ENCODE measurements around the gene SHF.

The SHF gene

DNA sequence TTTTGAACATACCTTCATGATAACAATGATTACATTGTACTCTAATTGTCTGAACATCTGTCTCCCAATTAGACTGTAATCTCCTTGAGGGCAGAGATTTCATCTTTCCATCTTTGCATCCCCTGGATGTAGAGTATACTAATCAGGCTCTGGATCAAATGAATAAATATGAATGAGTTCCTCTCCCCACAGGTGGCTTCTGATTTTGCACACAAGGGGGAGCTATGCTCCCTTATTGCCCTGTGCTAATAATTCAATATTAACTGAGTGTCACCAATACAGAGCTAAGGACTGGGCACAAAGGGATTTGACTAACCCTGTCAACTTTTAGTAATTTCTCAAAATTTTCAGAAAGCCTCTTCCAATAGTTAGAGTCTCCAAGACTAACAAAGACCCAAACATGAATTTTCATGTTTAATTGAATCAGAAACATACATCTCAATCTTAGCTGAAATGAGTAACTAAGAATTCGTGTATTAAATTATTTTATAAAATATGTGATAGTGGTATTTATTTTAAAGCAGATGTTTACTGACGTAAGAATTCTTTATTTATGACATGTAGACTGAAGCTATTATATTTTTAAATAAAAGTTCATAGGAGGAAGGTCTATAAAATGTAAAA, 61.1 kb downstream of the SHF start:
- DNase-seq (ENCODE audit: low read depth), result peak; percentile 27

- no peak for DNase-seq (ENCODE audit: low read depth)
Measured at GRCh38 chr15:45123397-45123796, 64.4 kb downstream of the SHF start.

GRCh38 chr15:45122719-45123118, 65.0 kb downstream of the SHF start:
- DNase-seq (ENCODE audit: low read depth), result no peak

DNA sequence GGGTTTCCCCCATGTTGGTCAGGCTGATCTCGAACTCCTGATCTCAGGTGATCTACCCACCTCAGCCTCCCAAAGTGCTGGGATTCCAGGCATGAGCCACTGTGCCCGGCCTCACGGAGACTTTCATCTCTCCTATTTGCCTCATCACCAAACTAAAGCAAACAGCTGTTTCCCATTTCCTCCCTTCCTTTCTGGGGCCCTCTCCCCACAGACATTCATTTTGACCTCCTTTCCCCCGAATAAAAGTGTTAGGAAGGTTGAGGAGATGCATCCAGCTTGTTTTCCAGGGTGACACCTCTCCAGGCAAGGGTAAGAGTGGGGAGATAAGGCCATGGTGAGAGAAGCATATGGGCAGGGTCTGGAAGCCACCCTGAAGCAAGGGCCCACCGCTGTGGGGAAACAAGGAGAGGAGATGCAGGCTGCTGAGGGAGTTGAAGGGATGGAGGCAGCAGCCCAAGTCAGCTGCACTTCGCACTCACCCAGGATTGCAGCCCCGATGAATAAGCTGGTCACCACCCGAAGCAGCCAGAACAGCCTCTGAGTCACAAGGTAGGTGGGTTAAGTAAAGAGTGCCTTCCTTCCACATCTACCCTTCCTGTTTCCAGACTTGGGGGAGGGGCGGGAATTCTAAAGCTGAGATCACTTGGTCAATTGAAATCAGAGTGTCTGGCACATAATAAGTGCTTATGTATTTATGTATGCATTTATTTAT, 65.9 kb downstream of the SHF start:
- DNase-seq (ENCODE audit: low read depth), result no peak

- DNase-seq (ENCODE audit: low read depth), result no peak
Measured at GRCh38 chr15:45121020-45121419, 66.7 kb downstream of the SHF start.

- no peak for DNase-seq (ENCODE audit: low read depth)
Measured at GRCh38 chr15:45120081-45120972, 67.4 kb downstream of the SHF start.

DNA sequence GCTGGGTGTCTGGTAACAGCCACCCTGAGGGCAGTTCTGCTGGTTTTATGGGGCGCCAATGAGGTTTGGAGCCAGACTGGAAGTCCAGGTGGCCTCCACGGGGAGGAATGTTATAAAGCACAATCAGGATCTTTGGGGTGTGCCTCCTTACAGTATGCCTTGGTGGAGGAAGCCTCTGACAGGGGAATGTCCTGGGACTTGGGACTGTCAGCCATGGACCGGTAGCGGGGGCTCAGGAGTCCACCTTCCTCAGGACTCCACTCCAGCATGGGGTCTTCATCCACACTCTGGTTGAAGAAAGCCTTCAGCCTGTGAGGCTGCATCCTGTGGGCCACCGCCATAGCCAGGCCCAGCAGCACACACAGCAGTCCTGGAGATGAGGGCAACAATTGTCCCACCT, 68.8 kb downstream of the SHF start:
- DNase-seq (ENCODE audit: low read depth), result no peak

- peak; percentile 79 for DNase-seq (ENCODE audit: low read depth)
Measured at GRCh38 chr15:45118131-45118588, 69.6 kb downstream of the SHF start.

- DNase-seq (ENCODE audit: low read depth), result no peak
Measured at GRCh38 chr15:45117308-45118130, 70.2 kb downstream of the SHF start.
